ENCODE measurements around the gene KRT5. TPM values are rescaled to one million over a fixed set of nuclear protein-coding genes. Genes with fewer than 3 reads are reported as not detected.

KRT5 gene
- not detected in 2 replicates for total RNA-seq (2014; rRNA removed; shearing (Covaris generic))

- Histone ChIP-seq H3K27me3 (no peaks in the 10 kb centered on the region), H3K36me3 (no peaks in the 10 kb centered on the region), H3K4me1 (no peaks in the 10 kb centered on the region), H3K9me3 (replicated peaks) (no peaks in the 10 kb centered on the region), H3K27ac (no peak within 1 kb of the TSS), H3K4me3 (no peak within 1 kb of the TSS)
- DNase-seq = no peak
Measured at GRCh38 chr12:52519826-52520662, at the start of gene KRT5. Gene KRT5 (minus strand): TSS chr12:52520394. CDS start chr12:52520296, 98 bp downstream.

GRCh38 chr12:52568111-52568510 lies 47.9 kb upstream of the KRT5 start:
- Histone ChIP-seq H3K27me3 (peaks cover 8% of the 10 kb centered on the region; the same call in 1 of the 2 replicates), H3K27ac (no peak overlapping the region), H3K9me3 (replicated peaks) (no peaks in the 10 kb centered on the region), H3K36me3 (no peaks in the 10 kb centered on the region), H3K4me3 (no peak overlapping the region), H3K4me1 (no peaks in the 10 kb centered on the region)
- no peak for DNase-seq

GRCh38 chr12:52566847-52567291 lies 46.7 kb upstream of the KRT5 start:
- H3K27ac ChIP-seq = no peak overlapping the region
- no peak for DNase-seq
- H3K9me3 ChIP-seq (replicated peaks) = no peaks in the 10 kb centered on the region

DNA sequence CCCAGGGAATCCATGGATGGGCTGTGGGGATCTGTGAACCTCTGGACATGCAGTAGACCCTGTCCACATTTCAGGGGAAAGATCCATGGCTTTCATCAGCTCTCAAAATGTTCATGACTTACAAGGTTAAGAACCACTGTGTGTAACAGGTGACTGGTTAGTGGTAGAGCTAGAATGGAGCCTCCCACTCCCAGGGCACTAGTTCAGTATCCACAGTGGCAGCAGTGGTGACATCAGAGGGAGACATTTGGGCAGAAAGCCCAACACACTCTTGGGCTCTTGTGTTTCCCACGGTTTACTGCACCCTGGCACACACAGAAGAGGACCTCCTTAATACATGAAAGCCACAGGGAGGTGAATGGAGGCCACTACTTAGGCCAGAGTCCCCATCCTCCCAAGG lies 44.4 kb upstream of the KRT5 start:
- Histone ChIP-seq H3K36me3 (no peaks in the 10 kb centered on the region), H3K4me1 (no peaks in the 10 kb centered on the region), H3K27ac (no peak overlapping the region), H3K4me3 (no peak overlapping the region), H3K9me3 (replicated peaks) (no peaks in the 10 kb centered on the region), H3K27me3 (peaks cover 8% of the 10 kb centered on the region; the same call in 1 of the 2 replicates)
- no peak for DNase-seq

More at GRCh38 chr12:52566847-52567291, 46.7 kb upstream of the KRT5 start:
- no peak overlapping the region for H3K4me3 ChIP-seq
- H3K4me1 ChIP-seq = no peaks in the 10 kb centered on the region
- no peaks in the 10 kb centered on the region for H3K36me3 ChIP-seq
- H3K27me3 ChIP-seq = peaks cover 8% of the 10 kb centered on the region; the same call in 1 of the 2 replicates

GRCh38 chr12:52561880-52562449 lies 41.8 kb upstream of the KRT5 start:
- Histone ChIP-seq H3K27me3 (no peaks in the 10 kb centered on the region; the same call in 1 of the 2 replicates), H3K36me3 (no peaks in the 10 kb centered on the region), H3K27ac (no peak overlapping the region), H3K4me1 (no peaks in the 10 kb centered on the region), H3K9me3 (replicated peaks) (no peaks in the 10 kb centered on the region), H3K4me3 (no peak overlapping the region)
- peak in 1 of 2 experiments; percentile 6 for DNase-seq

DNA sequence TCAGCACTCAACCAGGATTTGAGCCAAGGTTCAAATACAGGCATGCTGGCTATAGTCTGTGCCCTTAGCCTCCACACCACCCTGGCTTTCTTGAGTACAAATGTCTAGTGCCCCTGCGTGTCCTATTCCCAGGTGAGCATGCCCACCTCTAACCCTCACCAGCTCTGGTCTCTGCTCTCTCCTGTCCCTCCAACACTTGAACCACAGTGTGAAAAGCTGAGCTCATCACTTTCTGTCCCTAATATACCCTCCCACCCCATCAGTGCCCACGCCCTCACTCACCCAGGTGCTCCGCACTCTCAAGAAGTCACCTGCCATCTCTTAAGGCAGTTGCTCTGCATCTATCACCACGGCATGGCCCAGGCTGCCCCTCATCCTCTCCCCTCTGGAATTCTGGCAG lies 39.8 kb upstream of the KRT5 start:
- Histone ChIP-seq H3K4me3 (no peak overlapping the region), H3K9me3 (replicated peaks) (no peaks in the 10 kb centered on the region), H3K36me3 (no peaks in the 10 kb centered on the region), H3K4me1 (no peaks in the 10 kb centered on the region), H3K27me3 (no peaks in the 10 kb centered on the region; the same call in 1 of the 2 replicates), H3K27ac (no peak overlapping the region)
- DNase-seq = no peak

GRCh38 chr12:52558781-52559445 lies 38.7 kb upstream of the KRT5 start:
- DNase-seq = no peak
- Histone ChIP-seq H3K27ac (no peak overlapping the region), H3K9me3 (replicated peaks) (no peaks in the 10 kb centered on the region), H3K27me3 (peaks cover 4% of the 10 kb centered on the region; the same call in 1 of the 2 replicates), H3K4me3 (no peak overlapping the region), H3K36me3 (no peaks in the 10 kb centered on the region), H3K4me1 (no peaks in the 10 kb centered on the region)

DNA sequence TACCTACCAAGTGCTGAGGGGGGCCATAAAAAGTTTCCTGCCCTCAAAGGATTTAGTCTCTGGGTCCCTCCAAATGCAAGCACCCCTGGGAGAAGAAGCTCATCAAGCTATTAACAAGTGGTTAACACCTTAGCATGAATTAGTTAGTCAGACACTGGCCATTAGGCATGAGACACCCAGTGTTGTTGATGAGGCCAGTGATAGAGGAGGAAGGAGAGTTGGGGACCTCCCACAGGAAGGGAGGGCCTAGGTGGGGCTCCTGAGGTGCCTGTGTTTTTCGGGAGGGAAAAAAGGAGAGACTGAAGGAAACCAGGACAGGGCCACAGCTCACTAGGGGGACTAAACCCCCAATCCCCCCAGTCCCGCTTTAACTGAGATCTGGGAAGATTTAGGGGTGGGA lies 37.3 kb upstream of the KRT5 start:
- no peak overlapping the region for H3K4me3 ChIP-seq
- no peak overlapping the region for H3K27ac ChIP-seq
- peaks cover 8% of the 10 kb centered on the region; the same call in 1 of the 2 replicates for H3K27me3 ChIP-seq
- no peaks in the 10 kb centered on the region for H3K4me1 ChIP-seq
- H3K9me3 ChIP-seq (replicated peaks) = no peaks in the 10 kb centered on the region
- no peaks in the 10 kb centered on the region for H3K36me3 ChIP-seq
- no peak for DNase-seq

DNA sequence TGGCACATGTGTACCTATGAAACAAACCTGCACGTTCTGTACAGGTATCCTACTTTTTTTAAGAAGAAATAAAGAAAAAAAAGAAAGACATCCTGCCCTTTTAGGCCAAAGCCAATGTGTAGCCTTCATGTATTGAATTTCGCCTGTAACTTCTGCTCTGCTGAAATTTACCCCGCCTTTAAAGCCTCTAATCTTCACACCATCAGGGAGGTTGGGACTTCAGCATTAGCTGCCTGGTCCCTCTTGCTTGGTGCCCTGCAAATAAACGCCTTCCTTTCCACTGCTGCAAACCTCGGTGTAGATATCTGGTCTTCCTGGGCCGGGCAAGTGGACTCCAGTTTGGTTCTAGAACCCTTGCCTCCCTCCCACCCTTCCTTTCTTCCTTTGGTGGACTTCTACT lies 35.4 kb upstream of the KRT5 start:
- H3K27ac ChIP-seq = no peak overlapping the region
- H3K27me3 ChIP-seq = peaks cover 11% of the 10 kb centered on the region; the same call in 1 of the 2 replicates
- no peak overlapping the region for H3K4me3 ChIP-seq
- H3K4me1 ChIP-seq = no peaks in the 10 kb centered on the region
- no peaks in the 10 kb centered on the region for H3K9me3 ChIP-seq (replicated peaks)
- no peak for DNase-seq
- H3K36me3 ChIP-seq = no peaks in the 10 kb centered on the region

GRCh38 chr12:52552681-52553195 lies 32.5 kb upstream of the KRT5 start, which contains the start of gene KRT71:
Gene KRT71 (minus strand): TSS chr12:52553145. CDS start chr12:52553077, 68 bp downstream.
- Histone ChIP-seq H3K27me3 (peaks cover 13% of the 10 kb centered on the region; the same call in 1 of the 2 replicates), H3K4me3 (no peak within 1 kb of the TSS), H3K36me3 (no peaks in the 10 kb centered on the region), H3K27ac (no peak within 1 kb of the TSS), H3K4me1 (no peaks in the 10 kb centered on the region), H3K9me3 (replicated peaks) (no peaks in the 10 kb centered on the region)
- no peak for DNase-seq

DNA sequence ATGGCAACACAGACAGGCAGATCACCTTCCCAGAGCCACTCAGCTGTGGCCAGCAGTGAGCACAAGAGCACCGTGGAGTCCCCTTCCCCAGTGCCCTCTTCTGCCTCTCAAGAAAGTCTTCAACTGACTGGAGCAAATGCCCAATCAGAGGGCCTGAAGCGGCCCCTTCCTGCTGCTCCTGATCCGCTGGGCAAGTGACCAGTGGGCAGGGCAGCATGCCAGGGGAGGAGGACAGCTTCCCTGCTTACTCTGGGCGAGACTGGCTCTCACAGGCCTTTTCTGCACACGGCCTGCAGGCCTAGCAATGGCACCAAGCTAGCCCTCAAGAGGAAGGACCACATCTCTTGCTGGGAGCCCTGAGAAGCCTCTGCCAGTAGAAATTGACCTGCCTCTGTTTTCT lies 31.9 kb upstream of the KRT5 start:
- Histone ChIP-seq H3K27ac (no peak overlapping the region), H3K4me1 (no peaks in the 10 kb centered on the region), H3K27me3 (peaks cover 13% of the 10 kb centered on the region; the same call in 1 of the 2 replicates), H3K9me3 (replicated peaks) (no peaks in the 10 kb centered on the region), H3K36me3 (no peaks in the 10 kb centered on the region), H3K4me3 (no peak overlapping the region)
- no peak for DNase-seq

DNA sequence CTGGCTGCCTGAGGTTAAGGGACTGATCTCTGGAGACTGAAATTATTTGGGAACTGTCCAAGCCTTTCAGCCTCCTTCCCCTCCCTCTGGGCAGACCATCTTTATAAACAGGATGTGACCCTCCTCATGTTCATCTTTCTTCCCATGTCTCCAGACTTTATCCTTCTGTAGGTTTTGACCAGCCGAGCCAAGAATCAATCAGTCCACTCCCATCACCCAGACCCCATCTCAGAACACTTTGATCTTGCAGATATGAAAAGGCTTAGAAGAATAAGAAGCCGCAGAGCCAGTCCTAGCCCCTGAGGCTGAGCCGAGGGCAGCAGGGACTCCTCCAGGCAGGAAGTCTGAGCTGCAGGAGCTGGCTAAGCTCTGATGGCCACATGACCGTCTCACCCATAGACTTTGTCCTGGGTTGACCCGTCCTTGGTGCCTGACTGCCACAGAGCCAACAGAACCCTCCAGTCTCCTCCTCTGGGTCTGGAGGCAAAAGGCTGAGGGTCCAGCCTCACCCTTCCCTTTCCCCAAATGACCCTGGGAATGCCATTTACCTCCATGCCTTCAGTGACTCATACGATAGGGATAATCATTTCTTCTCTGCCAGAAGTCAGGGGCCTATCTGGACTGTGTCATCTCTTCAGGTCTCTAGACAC lies 31.1 kb upstream of the KRT5 start:
- Histone ChIP-seq H3K9me3 (replicated peaks) (no peaks in the 10 kb centered on the region), H3K4me1 (no peaks in the 10 kb centered on the region), H3K27ac (no peak overlapping the region), H3K4me3 (no peak overlapping the region), H3K36me3 (no peaks in the 10 kb centered on the region), H3K27me3 (peaks cover 13% of the 10 kb centered on the region; the same call in 1 of the 2 replicates)
- DNase-seq = no peak

- Histone ChIP-seq H3K4me3 (no peak overlapping the region), H3K9me3 (replicated peaks) (no peaks in the 10 kb centered on the region), H3K36me3 (no peaks in the 10 kb centered on the region), H3K4me1 (no peaks in the 10 kb centered on the region), H3K27me3 (0 out of 2 replicates have a peak, but pooled peaks cover 9% of the 10 kb centered on the region), H3K27ac (no peak overlapping the region)
- DNase-seq = no peak
Measured at GRCh38 chr12:52546126-52546525, 25.9 kb upstream of the KRT5 start.
